IMR-90 (cell line): ENCODE measurements around the gene ZBTB46. TPM values are rescaled to one million over a fixed set of nuclear protein-coding genes. Genes with fewer than 3 reads are reported as not detected.
A peak's percentile ranks its signal among the peaks of the same experiment; 100 is the strongest.

Source experiments
- ATAC-seq: fragments of 200-7000 bp; cut with Tn5 transposase; 2 replicates; pipeline ENCODE4 v1.9.1; 2020; ENCODE audit warnings: low read depth, mild to moderate bottlenecking, moderate library complexity
- BruUV-seq: library from RNA; stranded (reverse); fragments of 400-500 nt; replicated peaks from 2 replicates; lab custom pipeline; 2021; lab: Mats Ljungman, UMichigan
- CTCF ChIA-PET: fragments of 300-600 bp; formaldehyde crosslinking; extraction: SDS; loops from one replicate; lab custom pipeline; 2021; ENCODE audit warnings: antibody characterized with exemption; lab: Yijun Ruan, JAX
- POLR2A ChIA-PET: fragments of 300-600 bp; sonication (Branson Sonifier 250); formaldehyde crosslinking; loops from one replicate; lab custom pipeline; 2022; ENCODE audit warnings: antibody characterized with exemption; ENCODE audit not compliant: unreplicated experiment; lab: Charles Lee
- DNase-seq: peaks from one replicate; pipeline ENCODE4 v3.0.0; 2013
- H2AFZ ChIP-seq: replicated peaks from 2 replicates; pipeline ENCODE3; 2013; ENCODE audit warnings: low read length, mild to moderate bottlenecking; ENCODE audit not compliant: poor library complexity
- H2AK5ac ChIP-seq: 2 replicates; pipeline ENCODE4 v1.6.1; 2013; ENCODE audit warnings: low read depth, low read length, inconsistent platforms
- H2AK9ac ChIP-seq: replicated peaks from 2 replicates; pipeline ENCODE3; 2013; ENCODE audit warnings: mild to moderate bottlenecking, low read depth, low read length, moderate library complexity; ENCODE audit not compliant: poor library complexity
- H2BK120ac ChIP-seq: 2 replicates; pipeline ENCODE4 v1.6.1; 2013; ENCODE audit warnings: low read depth, low read length, inconsistent platforms
- H2BK15ac ChIP-seq: 3 replicates; pipeline ENCODE4 v1.6.1; 2013; ENCODE audit warnings: low read depth, low read length, inconsistent platforms
- H2BK20ac ChIP-seq: 2 replicates; pipeline ENCODE4 v1.6.1; 2013; ENCODE audit warnings: low read depth, mild to moderate bottlenecking, inconsistent platforms, low read length, moderate library complexity
- H2BK5ac ChIP-seq: 2 replicates; pipeline ENCODE4 v1.6.1; 2013; ENCODE audit warnings: mild to moderate bottlenecking, low read depth, low read length, inconsistent platforms; ENCODE audit not compliant: poor library complexity, severe bottlenecking
- H3K14ac ChIP-seq: replicated peaks from 2 replicates; pipeline ENCODE4 v1.6.1; 2013; ENCODE audit warnings: low read depth, low read length, inconsistent platforms
- H3K18ac ChIP-seq: 2 replicates; pipeline ENCODE4 v1.6.1; 2013; ENCODE audit warnings: low read depth, low read length, control low read depth
- H3K23ac ChIP-seq: 2 replicates; pipeline ENCODE4 v1.6.1; 2013; ENCODE audit warnings: low read depth, low read length, inconsistent platforms
- H3K27ac ChIP-seq: 2 replicates; pipeline ENCODE4 v1.5.1; 2013; ENCODE audit warnings: mild to moderate bottlenecking, control low read depth, low read length; ENCODE audit not compliant: insufficient read depth
- H3K27me3 ChIP-seq: 2 replicates; pipeline ENCODE4 v1.6.1; 2013; ENCODE audit warnings: low read length; ENCODE audit not compliant: control insufficient read depth, insufficient read depth
- H3K36me3 ChIP-seq: 2 replicates; pipeline ENCODE4 v1.6.1; 2013; ENCODE audit warnings: low read length, mixed read lengths; ENCODE audit not compliant: control insufficient read depth, insufficient read depth
- H3K4ac ChIP-seq: 2 replicates; pipeline ENCODE4 v1.6.1; 2013; ENCODE audit warnings: low read depth, low read length, inconsistent platforms
- H3K4me1 ChIP-seq: 2 replicates; pipeline ENCODE4 v1.6.1; 2013; ENCODE audit warnings: low read length, mixed read lengths; ENCODE audit not compliant: control insufficient read depth, insufficient read depth
- H3K4me2 ChIP-seq: 2 replicates; pipeline ENCODE4 v1.6.1; 2013; ENCODE audit warnings: low read depth, mild to moderate bottlenecking, control low read depth, low read length, moderate library complexity
- H3K4me3 ChIP-seq: 2 replicates; pipeline ENCODE4 v1.5.1; 2013; ENCODE audit warnings: low read depth, mild to moderate bottlenecking, control low read depth, low read length, moderate library complexity; ENCODE audit not compliant: insufficient read depth
- H3K56ac ChIP-seq: 2 replicates; pipeline ENCODE4 v1.6.1; 2013; ENCODE audit warnings: low read length, inconsistent platforms; ENCODE audit not compliant: insufficient read depth; ENCODE audit errors: extremely low read depth
- H3K79me1 ChIP-seq, 2 experiments: 2 replicates each; pipeline ENCODE4 v1.6.1; 2013; ENCODE audit warnings: low read length in 2 of 2, inconsistent platforms in 1 of 2, low read depth in 1 of 2
- H3K9ac ChIP-seq: 2 replicates; pipeline ENCODE4 v1.6.1; 2013; ENCODE audit warnings: low read depth, low read length, control low read depth
- H3K9me1 ChIP-seq: 2 replicates; pipeline ENCODE4 v1.6.1; 2013; ENCODE audit warnings: low read length, inconsistent platforms; ENCODE audit not compliant: insufficient read depth
- H3K9me3 ChIP-seq: 2 replicates; pipeline ENCODE4 v1.6.1; 2013; ENCODE audit warnings: low read length; ENCODE audit not compliant: control insufficient read depth, insufficient read depth
- H4K20me1 ChIP-seq: 2 replicates; pipeline ENCODE4 v1.6.1; 2013; ENCODE audit warnings: low read length, inconsistent platforms; ENCODE audit not compliant: insufficient read depth
- H4K5ac ChIP-seq: 2 replicates; pipeline ENCODE4 v1.6.1; 2013; ENCODE audit warnings: mild to moderate bottlenecking, low read depth, low read length, control low read depth
- H4K8ac ChIP-seq, 2 experiments: 2 replicates each; pipeline ENCODE4 v1.6.1; 2013; ENCODE audit warnings: low read depth in 2 of 2, low read length in 2 of 2, control low read depth in 1 of 2, inconsistent platforms in 1 of 2
- H4K91ac ChIP-seq: 2 replicates; pipeline ENCODE4 v1.6.1; 2013; ENCODE audit warnings: low read depth, low read length, inconsistent platforms; ENCODE audit not compliant: insufficient read depth
- CEBPB ChIP-seq: IDR thresholded peaks from 2 replicates; pipeline ENCODE4 v1.6.1; 2012; ENCODE audit warnings: low read depth, low read length, improper control_type of control experiment
- CHD1 ChIP-seq: IDR thresholded peaks from 2 replicates; pipeline ENCODE4 v1.6.1; 2012; ENCODE audit warnings: low read depth, low read length, improper control_type of control experiment
- ELK1 ChIP-seq: fragments of 150-350 bp; IDR thresholded peaks from 2 replicates; pipeline ENCODE4 v1.6.1; 2016; ENCODE audit warnings: low read depth, mild to moderate bottlenecking, low read length, moderate library complexity, borderline replicate concordance
- FOS ChIP-seq: fragments of 150-350 bp; IDR thresholded peaks from 2 replicates; pipeline ENCODE4 v1.6.1; 2016; ENCODE audit warnings: low read depth, low read length
- MAZ ChIP-seq: IDR thresholded peaks from 2 replicates; pipeline ENCODE4 v1.6.1; 2012; ENCODE audit warnings: low read depth, mild to moderate bottlenecking, low read length, improper control_type of control experiment, moderate library complexity, borderline replicate concordance
- MXI1 ChIP-seq: IDR thresholded peaks from 2 replicates; pipeline ENCODE4 v1.6.1; 2012; ENCODE audit warnings: low read depth, mild to moderate bottlenecking, low read length, moderate library complexity, borderline replicate concordance
- RCOR1 ChIP-seq: IDR thresholded peaks from 2 replicates; pipeline ENCODE4 v1.6.1; 2012; ENCODE audit warnings: mild to moderate bottlenecking, low read length, improper control_type of control experiment; ENCODE audit not compliant: insufficient replicate concordance
- RFX5 ChIP-seq: IDR thresholded peaks from 2 replicates; pipeline ENCODE4 v1.8.0; 2012; ENCODE audit warnings: low read depth, mild to moderate bottlenecking, low read length, moderate library complexity
- WGBS, 2 experiments: methylation state at CpG; one replicate each; pipeline versions ENCODE4 v1.1.5 to v1.1.7; 2013; ENCODE audit warnings: missing lambda C conversion rate in 2 of 2; ENCODE audit not compliant: insufficient read length in 1 of 2; ENCODE audit errors: extremely low coverage in 2 of 2; 5-methylcytosine and 5-hydroxymethylcytosine counted together
- dilution Hi-C: fragments of 300-500 bp; cut with HindIII; formaldehyde crosslinking; loops from one replicate; pipeline ENCODE4 v1.14.3; 2018; ENCODE audit warnings: low sequenced_read_pairs; ENCODE audit not compliant: unreplicated experiment
- in situ Hi-C: fragments of 300-500 bp; cut with MboI; formaldehyde crosslinking; loops from 3 replicates; pipeline ENCODE4 v1.14.3; 2019; ENCODE audit warnings: low sequenced_read_pairs, inconsistent platforms, mixed read lengths
- intact Hi-C: fragments of 100-400 bp; cut with micrococcal nuclease; formaldehyde crosslinking; loops from 2 replicates; pipeline ENCODE4 v1.10.0; 2022
- polyA plus RNA-seq, 3 experiments: library from polyadenylated mRNA; depleted of rRNA; stranded (reverse); fragments of >200 nt; gene quantifications; 2 replicates each; pipeline ENCODE4 v1.2.3, GENCODE V29; 2012; ENCODE audit warnings: low replicate concordance in 1 of 3
- total RNA-seq: library from RNA; depleted of rRNA; stranded (reverse); fragments of >200 nt; gene quantifications from 2 replicates; pipeline ENCODE4 v1.2.3, GENCODE V29; 2012

ZBTB46 gene
- total and polyA plus RNA-seq, 2 of the 4 experiments (the other 2 are of a cell fraction) = 4.2 to 14.9 TPM

- no peak overlapping the region for H4K8ac ChIP-seq
- dilution Hi-C loops = no loop called here
- ChIA-PET POLR2A (no interaction called here), CTCF (no interaction called here)
- H4K20me1 ChIP-seq = peaks cover 29% of the 10 kb centered on the region; the same call in 1 of the 2 replicates
- no peak overlapping the region; the same call in 1 of the 2 replicates for H3K9ac ChIP-seq
- WGBS, 2 experiments = 4% methylated on average over 23 of the region's 55 CpGs; no CpG with 5 or more reads in 1 of the 2 experiments
- H2AK9ac ChIP-seq = peak overlapping the region; percentile 85
- H3K4me2 ChIP-seq = peak overlapping the region; percentile 41
- intact Hi-C loops = no loop called here
- ATAC-seq = no peak
- peaks cover 18 to 45% of the 10 kb centered on the region in 2 experiments for H3K79me1 ChIP-seq
- no peak overlapping the region for H2BK120ac ChIP-seq
- no peak overlapping the region for H3K14ac ChIP-seq
- H3K56ac ChIP-seq = no peak overlapping the region
- in situ Hi-C loops = no loop called here
- H3K27me3 ChIP-seq = no peaks in the 10 kb centered on the region
- no peaks in the 10 kb centered on the region for H3K9me3 ChIP-seq
- H2AK5ac ChIP-seq = no peak overlapping the region
- H3K18ac ChIP-seq = no peak overlapping the region
- no peak overlapping the region for H4K5ac ChIP-seq
- H3K9me1 ChIP-seq = peaks cover 23% of the 10 kb centered on the region
- no TSS peak for BruUV-seq
- H3K27ac ChIP-seq = no peak overlapping the region; the same call in 1 of the 2 replicates
- H2BK20ac ChIP-seq = no peak overlapping the region
- H3K4ac ChIP-seq = no peak overlapping the region
- DNase-seq = no peak
- H3K4me3 ChIP-seq = peak overlapping the region; percentile 59
- H4K91ac ChIP-seq = no peak overlapping the region
- no peak overlapping the region for H2BK5ac ChIP-seq
- peak overlapping the region; percentile 90 for H2AFZ ChIP-seq
- TF ChIP-seq RFX5 = no peak
- no peak for TF ChIP-seq ELK1
- TF ChIP-seq RCOR1 = no peak
- TF ChIP-seq FOS = no peak
- no peak for TF ChIP-seq MAZ
- no peak for TF ChIP-seq CEBPB
- TF ChIP-seq CHD1 = no peak
- no peak for TF ChIP-seq MXI1
- no peaks in the 10 kb centered on the region for H3K36me3 ChIP-seq
- H3K4me1 ChIP-seq = peaks cover 38% of the 10 kb centered on the region
- H3K23ac ChIP-seq = no peak overlapping the region
- H2BK15ac ChIP-seq = no peak overlapping the region
Measured at GRCh38 chr20:63831646-63831992, 555 bp upstream of the ZBTB46 start.
